ENCODE results near the gene ADAM11. TPM values are rescaled to one million over a fixed set of nuclear protein-coding genes. Genes with fewer than 3 reads are reported as not detected.

Gene ADAM11
- total and polyA plus RNA-seq, 2 of the 13 experiments (the other 11 are each of a cell fraction or from before 2014, with no cell fraction given) = 0.38 to 0.91 TPM

- no peak for TF ChIP-seq FOXP1 (IDR thresholded peaks at IDR 0.05)
- TF ChIP-seq FOXP1 (CRISPR knock-in tag; IDR thresholded peaks at IDR 0.05) = no peak
- peak; percentile 24; the same call in 1 of the 2 replicates for TF ChIP-seq ZMYM3 (CRISPR knock-in tag; IDR thresholded peaks at IDR 0.05)
- no peak for TF ChIP-seq TOE1 (CRISPR knock-in tag; IDR thresholded peaks at IDR 0.05)
- TF ChIP-seq ZBTB2 (CRISPR knock-in tag; IDR thresholded peaks at IDR 0.05; ENCODE audit: low read depth) = no peak
- TF ChIP-seq ZZZ3 (CRISPR knock-in tag; IDR thresholded peaks at IDR 0.05; ENCODE audit: borderline replicate concordance) = no peak
- TF ChIP-seq REXO4 (CRISPR knock-in tag; IDR thresholded peaks at IDR 0.05; ENCODE audit: borderline replicate concordance) = no peak
- TF ChIP-seq MTF2 (CRISPR knock-in tag; IDR thresholded peaks at IDR 0.05; ENCODE audit: borderline replicate concordance) = no peak
- no peak for TF ChIP-seq ZNF562 (CRISPR knock-in tag; IDR thresholded peaks at IDR 0.05; ENCODE audit: borderline replicate concordance)
- TF ChIP-seq NFE2L2 (IDR thresholded peaks at IDR 0.05; ENCODE audit: low read length) = no peak
- TF ChIP-seq KLF15 (CRISPR knock-in tag; IDR thresholded peaks at IDR 0.05; ENCODE audit: borderline replicate concordance) = no peak
- TF ChIP-seq SRSF9 (IDR thresholded peaks at IDR 0.05; ENCODE audit: borderline replicate concordance, insufficient read depth, low read depth, low read length, poor library complexity, severe bottlenecking) = no peak
- TF ChIP-seq ZBTB38 (CRISPR knock-in tag; IDR thresholded peaks at IDR 0.05) = no peak
- TF ChIP-seq ZFY (CRISPR knock-in tag; IDR thresholded peaks at IDR 0.05) = peak; percentile 52
- TF ChIP-seq NFIC (IDR thresholded peaks at IDR 0.05; ENCODE audit: low read length) = no peak
- no peak for TF ChIP-seq DNMT3B (CRISPR knock-in tag; conservative IDR thresholded peaks at IDR 0.05)
- TF ChIP-seq, protein P1, sequence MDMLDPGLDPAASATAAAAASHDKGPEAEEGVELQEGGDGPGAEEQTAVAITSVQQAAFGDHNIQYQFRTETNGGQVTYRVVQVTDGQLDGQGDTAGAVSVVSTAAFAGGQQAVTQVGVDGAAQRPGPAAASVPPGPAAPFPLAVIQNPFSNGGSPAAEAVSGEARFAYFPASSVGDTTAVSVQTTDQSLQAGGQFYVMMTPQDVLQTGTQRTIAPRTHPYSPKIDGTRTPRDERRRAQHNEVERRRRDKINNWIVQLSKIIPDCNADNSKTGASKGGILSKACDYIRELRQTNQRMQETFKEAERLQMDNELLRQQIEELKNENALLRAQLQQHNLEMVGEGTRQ (IDR thresholded peaks at IDR 0.05; ENCODE audit: low read depth, low read length) = no peak
- TF ChIP-seq, protein P1 (CRISPR knock-in tag; IDR thresholded peaks at IDR 0.05; ENCODE audit: borderline replicate concordance) = no peak
- TF ChIP-seq HNF4A (CRISPR knock-in tag; IDR thresholded peaks at IDR 0.05) = no peak
- TF ChIP-seq ERF (CRISPR knock-in tag; IDR thresholded peaks at IDR 0.05) = peak; percentile 70
- TF ChIP-seq ZNF782 (CRISPR knock-in tag; IDR thresholded peaks at IDR 0.05; ENCODE audit: borderline replicate concordance) = no peak
- TF ChIP-seq ZHX1 (CRISPR knock-in tag; IDR thresholded peaks at IDR 0.05; ENCODE audit: low read depth) = no peak
- TF ChIP-seq, protein P2, sequence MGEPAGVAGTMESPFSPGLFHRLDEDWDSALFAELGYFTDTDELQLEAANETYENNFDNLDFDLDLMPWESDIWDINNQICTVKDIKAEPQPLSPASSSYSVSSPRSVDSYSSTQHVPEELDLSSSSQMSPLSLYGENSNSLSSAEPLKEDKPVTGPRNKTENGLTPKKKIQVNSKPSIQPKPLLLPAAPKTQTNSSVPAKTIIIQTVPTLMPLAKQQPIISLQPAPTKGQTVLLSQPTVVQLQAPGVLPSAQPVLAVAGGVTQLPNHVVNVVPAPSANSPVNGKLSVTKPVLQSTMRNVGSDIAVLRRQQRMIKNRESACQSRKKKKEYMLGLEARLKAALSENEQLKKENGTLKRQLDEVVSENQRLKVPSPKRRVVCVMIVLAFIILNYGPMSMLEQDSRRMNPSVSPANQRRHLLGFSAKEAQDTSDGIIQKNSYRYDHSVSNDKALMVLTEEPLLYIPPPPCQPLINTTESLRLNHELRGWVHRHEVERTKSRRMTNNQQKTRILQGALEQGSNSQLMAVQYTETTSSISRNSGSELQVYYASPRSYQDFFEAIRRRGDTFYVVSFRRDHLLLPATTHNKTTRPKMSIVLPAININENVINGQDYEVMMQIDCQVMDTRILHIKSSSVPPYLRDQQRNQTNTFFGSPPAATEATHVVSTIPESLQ (CRISPR knock-in tag; conservative IDR thresholded peaks at IDR 0.05) = no peak
These were observed 20.6 kb downstream of the ADAM11 start (continued) for GRCh38 chr17:44779211-44780025.
